ENCODE results near the gene CIB2. TPM values are rescaled to one million over a fixed set of nuclear protein-coding genes. Genes with fewer than 3 reads are reported as not detected.

Gene CIB2
- total RNA-seq, 1 donor from 2014 or later, result 1.8 TPM

DNA sequence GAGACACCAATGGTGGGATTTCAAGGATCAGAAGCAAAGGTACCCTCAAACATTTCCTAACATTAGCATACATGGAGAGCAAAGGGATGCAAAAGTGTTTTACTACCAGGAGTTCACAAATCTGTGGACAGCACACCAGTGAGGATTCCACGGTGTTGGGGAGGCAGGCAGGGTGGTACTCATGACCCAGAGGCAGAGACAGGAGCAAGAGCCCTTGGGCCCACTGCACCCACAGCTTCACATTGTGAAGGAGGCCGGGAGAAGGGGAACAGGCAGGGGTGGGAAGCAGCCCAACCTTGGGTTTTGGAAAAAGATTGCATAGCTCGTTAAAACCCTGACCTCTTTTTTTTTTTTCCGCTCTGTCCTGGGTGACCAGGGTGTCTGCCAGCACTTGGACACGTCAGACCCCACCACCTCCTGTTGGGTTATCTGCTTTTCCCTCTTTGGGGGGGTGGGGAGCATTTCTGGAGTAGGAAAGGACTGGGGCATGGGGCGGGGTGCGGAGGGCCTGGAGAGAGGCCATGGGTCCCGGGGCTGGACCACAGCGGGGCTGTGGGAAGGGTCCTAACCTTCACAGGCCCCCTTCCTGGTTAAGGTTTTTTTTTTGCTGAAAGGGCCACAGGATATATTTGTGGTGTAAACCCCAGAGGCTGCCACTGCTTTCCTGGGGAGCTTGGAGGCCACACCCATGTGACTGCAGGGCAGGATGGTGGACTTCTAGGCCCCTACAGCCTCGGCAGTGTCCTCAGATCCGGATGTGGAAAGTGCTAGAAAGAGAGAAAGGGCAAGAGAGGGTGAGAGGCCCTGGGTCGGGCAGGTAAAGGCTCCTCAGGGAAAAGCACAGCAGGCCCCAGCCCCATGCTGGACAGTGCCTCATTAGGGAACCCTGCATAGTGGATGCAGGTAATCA, 26.4 kb downstream of the CIB2 start:
- no peak for FAIRE-seq
- Histone ChIP-seq H3K36me3 (ENCODE audit: control insufficient read depth, insufficient read depth, low read length) (no peaks in the 10 kb centered on the region), H3K4me3 (ENCODE audit: low read depth, low read length) (no peak overlapping the region), H3K27me3 (ENCODE audit: control insufficient read depth, insufficient read depth, low read length) (no peaks in the 10 kb centered on the region)
- no peak for DNase-seq (ENCODE audit: low read depth)
- TF ChIP-seq, protein P1, sequence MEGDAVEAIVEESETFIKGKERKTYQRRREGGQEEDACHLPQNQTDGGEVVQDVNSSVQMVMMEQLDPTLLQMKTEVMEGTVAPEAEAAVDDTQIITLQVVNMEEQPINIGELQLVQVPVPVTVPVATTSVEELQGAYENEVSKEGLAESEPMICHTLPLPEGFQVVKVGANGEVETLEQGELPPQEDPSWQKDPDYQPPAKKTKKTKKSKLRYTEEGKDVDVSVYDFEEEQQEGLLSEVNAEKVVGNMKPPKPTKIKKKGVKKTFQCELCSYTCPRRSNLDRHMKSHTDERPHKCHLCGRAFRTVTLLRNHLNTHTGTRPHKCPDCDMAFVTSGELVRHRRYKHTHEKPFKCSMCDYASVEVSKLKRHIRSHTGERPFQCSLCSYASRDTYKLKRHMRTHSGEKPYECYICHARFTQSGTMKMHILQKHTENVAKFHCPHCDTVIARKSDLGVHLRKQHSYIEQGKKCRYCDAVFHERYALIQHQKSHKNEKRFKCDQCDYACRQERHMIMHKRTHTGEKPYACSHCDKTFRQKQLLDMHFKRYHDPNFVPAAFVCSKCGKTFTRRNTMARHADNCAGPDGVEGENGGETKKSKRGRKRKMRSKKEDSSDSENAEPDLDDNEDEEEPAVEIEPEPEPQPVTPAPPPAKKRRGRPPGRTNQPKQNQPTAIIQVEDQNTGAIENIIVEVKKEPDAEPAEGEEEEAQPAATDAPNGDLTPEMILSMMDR (IDR thresholded peaks at IDR 0.05; ENCODE audit: insufficient read depth, low read length, severe bottlenecking), result no peak

DNA sequence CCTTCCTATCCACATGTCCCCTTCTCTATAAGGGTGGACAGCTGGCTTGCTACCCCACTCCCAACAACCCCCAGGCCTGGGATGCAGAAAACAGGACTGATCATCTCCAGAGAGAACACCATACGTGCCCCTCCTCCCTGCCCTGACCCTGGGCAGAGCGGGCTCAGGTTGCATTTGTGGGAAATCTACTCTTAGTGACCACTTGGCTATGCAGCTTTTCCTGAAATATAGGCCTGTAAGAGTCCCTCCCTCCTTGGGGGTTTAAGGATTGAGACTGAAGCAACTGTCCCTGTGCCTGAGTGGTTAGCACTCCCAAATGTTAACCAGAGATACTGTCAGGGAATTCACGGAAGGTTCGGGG, 27.1 kb downstream of the CIB2 start:
- H3K27me3 ChIP-seq (ENCODE audit: control insufficient read depth, insufficient read depth, low read length), result no peaks in the 10 kb centered on the region
- no peak for FAIRE-seq
- no peak overlapping the region for H3K4me3 ChIP-seq (ENCODE audit: low read depth, low read length)
- H3K36me3 ChIP-seq (ENCODE audit: control insufficient read depth, insufficient read depth, low read length), result no peaks in the 10 kb centered on the region
- TF ChIP-seq, protein P1 (IDR thresholded peaks at IDR 0.05; ENCODE audit: insufficient read depth, low read length, severe bottlenecking), result no peak
- no peak for DNase-seq (ENCODE audit: low read depth)

DNA sequence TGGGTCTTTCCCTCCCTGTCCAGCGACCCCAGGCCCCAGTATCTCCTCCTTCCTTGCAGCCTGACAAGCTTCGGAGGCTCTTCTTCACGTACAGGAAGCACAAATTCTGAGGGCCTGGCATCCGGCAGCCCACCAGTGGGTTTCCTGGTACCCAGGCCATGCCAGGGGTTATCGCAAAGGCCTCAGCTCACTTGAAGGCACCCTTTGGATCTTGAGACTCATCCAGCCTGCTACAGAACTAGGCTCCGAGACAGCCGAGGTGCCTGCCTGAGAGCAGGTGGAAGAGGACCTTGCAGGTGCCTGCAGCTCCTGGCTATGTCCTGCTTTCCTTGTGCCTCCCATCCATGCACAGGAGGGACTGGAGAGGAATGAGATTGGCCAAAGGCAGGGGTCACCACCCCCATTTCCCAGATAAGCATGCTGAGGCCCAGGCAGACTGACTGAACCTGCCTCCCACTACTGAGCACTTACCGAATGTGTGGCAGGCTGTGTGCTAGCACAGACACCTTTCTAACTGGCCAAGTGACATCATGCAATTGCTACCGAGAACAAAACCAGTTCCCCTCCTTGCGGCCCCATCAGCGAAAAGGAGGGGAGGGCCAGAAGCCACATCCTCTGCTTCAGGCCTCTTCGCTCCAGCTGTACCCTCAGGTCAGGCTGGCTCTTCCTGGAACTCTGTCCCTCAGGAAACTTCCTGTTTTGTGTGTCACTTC, 27.7 kb downstream of the CIB2 start:
- FAIRE-seq (no peak), DNase-seq (ENCODE audit: low read depth) (no peak)
- no peaks in the 10 kb centered on the region for H3K36me3 ChIP-seq (ENCODE audit: control insufficient read depth, insufficient read depth, low read length)
- TF ChIP-seq, protein P1 (IDR thresholded peaks at IDR 0.05; ENCODE audit: insufficient read depth, low read length, severe bottlenecking), result no peak
- no peaks in the 10 kb centered on the region for H3K27me3 ChIP-seq (ENCODE audit: control insufficient read depth, insufficient read depth, low read length)
- no peak overlapping the region for H3K4me3 ChIP-seq (ENCODE audit: low read depth, low read length)

DNA sequence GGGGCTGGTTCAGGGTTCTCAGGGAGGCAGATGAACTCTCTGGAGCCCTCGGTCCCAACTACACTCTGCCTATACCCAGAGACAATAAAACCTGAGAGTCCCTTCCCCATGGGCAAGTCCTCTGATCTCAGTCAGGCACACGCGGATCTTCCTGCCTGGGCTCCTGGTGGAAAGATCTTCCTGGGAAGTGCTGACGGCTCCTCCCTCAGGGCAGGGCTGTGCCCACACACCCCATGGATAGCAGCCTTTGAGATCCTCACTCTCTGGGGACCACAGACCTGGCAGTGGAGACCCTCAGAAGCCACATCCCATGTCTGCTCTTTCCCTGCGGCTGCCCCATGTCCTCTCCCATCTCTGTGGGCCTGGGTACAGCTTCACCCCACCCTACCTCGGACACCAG, 28.5 kb downstream of the CIB2 start:
- no peak overlapping the region for H3K4me3 ChIP-seq (ENCODE audit: low read depth, low read length)
- FAIRE-seq (no peak), DNase-seq (ENCODE audit: low read depth) (no peak)
- no peaks in the 10 kb centered on the region for H3K36me3 ChIP-seq (ENCODE audit: control insufficient read depth, insufficient read depth, low read length)
- no peaks in the 10 kb centered on the region for H3K27me3 ChIP-seq (ENCODE audit: control insufficient read depth, insufficient read depth, low read length)
- TF ChIP-seq, protein P1 (IDR thresholded peaks at IDR 0.05; ENCODE audit: insufficient read depth, low read length, severe bottlenecking), result no peak

DNA sequence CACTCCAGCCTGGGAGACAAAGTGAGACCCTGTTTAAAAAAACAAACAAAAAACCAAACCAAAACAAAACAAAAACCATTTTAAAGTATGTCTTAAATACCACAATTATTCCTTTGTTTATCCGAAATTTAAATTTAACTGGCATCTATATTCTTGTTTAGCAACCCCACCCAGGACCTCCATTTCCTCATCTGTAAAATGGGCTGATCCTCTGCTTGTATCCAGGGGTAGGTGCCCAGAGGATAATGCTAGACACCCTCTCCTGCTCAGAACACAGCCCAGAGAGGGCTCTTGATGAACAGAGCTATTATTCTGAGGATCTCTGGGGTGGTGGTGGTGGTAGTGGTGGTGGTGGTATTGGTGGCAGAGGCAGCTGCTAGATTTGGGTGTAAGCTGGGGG, 29.0 kb downstream of the CIB2 start:
- H3K27me3 ChIP-seq (ENCODE audit: control insufficient read depth, insufficient read depth, low read length), result no peaks in the 10 kb centered on the region
- no peak overlapping the region for H3K4me3 ChIP-seq (ENCODE audit: low read depth, low read length)
- no peak for FAIRE-seq
- TF ChIP-seq, protein P1 (IDR thresholded peaks at IDR 0.05; ENCODE audit: insufficient read depth, low read length, severe bottlenecking), result no peak
- no peak for DNase-seq (ENCODE audit: low read depth)
- no peaks in the 10 kb centered on the region for H3K36me3 ChIP-seq (ENCODE audit: control insufficient read depth, insufficient read depth, low read length)

Data from bronchial epithelial cell (primary cell).